Neural progenitor cell (in vitro differentiated cells): ENCODE data around the gene MATN1. TPM values are rescaled to one million over a fixed set of nuclear protein-coding genes. Genes with fewer than 3 reads are reported as not detected.

Source experiments
- DNase-seq: peaks from one replicate; pipeline ENCODE4 v3.0.0-alpha.2; 2016; ENCODE audit warnings: low spot score
- H2AFZ ChIP-seq: fragments of 200-600 bp; sonication (generic); replicated peaks from 2 replicates; pipeline ENCODE4 v1.6.1; 2016; ENCODE audit warnings: antibody characterized with exemption
- H3F3A ChIP-seq: fragments of 200-600 bp; sonication (generic); 2 replicates; pipeline ENCODE4 v1.6.1; 2016; ENCODE audit warnings: antibody characterized with exemption, low read depth
- H3K27ac ChIP-seq: fragments of 200-600 bp; sonication (generic); 2 replicates; pipeline ENCODE4 v1.5.1; 2016; ENCODE audit warnings: mild to moderate bottlenecking
- H3K27me3 ChIP-seq: fragments of 200-600 bp; sonication (generic); 2 replicates; pipeline ENCODE4 v1.6.1; 2016; ENCODE audit warnings: mild to moderate bottlenecking, moderate library complexity
- H3K36me3 ChIP-seq: fragments of 200-600 bp; sonication (generic); 2 replicates; pipeline ENCODE4 v1.5.1; 2016
- H3K4me1 ChIP-seq: fragments of 200-600 bp; sonication (generic); 2 replicates; pipeline ENCODE4 v1.6.1; 2016; ENCODE audit warnings: mixed run types
- H3K4me2 ChIP-seq: fragments of 200-600 bp; sonication (generic); 2 replicates; pipeline ENCODE4 v1.6.1; 2016
- H3K4me3 ChIP-seq: fragments of 200-600 bp; sonication (generic); 2 replicates; pipeline ENCODE4 v1.5.1; 2016
- H3K79me2 ChIP-seq: fragments of 200-600 bp; sonication (generic); 2 replicates; pipeline ENCODE4 v1.6.1; 2016; ENCODE audit warnings: low read depth
- H3K9ac ChIP-seq: fragments of 200-600 bp; sonication (generic); 2 replicates; pipeline ENCODE4 v1.6.1; 2016
- H3K9me3 ChIP-seq: fragments of 200-600 bp; sonication (generic); 2 replicates; pipeline ENCODE4 v1.5.1; 2016; ENCODE audit warnings: low read depth
- H4K20me1 ChIP-seq: fragments of 200-600 bp; sonication (generic); 2 replicates; pipeline ENCODE4 v1.6.1; 2016; ENCODE audit warnings: low read depth
- H3K27ac Mint-ChIP-seq: 3 replicates; pipeline ENCODE4 v1.8.0; 2021; ENCODE audit warnings: mixed read lengths
- H3K27me3 Mint-ChIP-seq: 2 replicates; pipeline ENCODE4 v1.8.0; 2022; ENCODE audit warnings: low read depth, mild to moderate bottlenecking, inconsistent platforms, moderate library complexity, mixed read lengths; ENCODE audit not compliant: insufficient read depth
- H3K36me3 Mint-ChIP-seq: 3 replicates; pipeline ENCODE4 v1.8.0; 2021; ENCODE audit warnings: mixed read lengths
- H3K4me1 Mint-ChIP-seq: 3 replicates; pipeline ENCODE4 v1.8.0; 2021; ENCODE audit warnings: mixed read lengths
- H3K4me3 Mint-ChIP-seq: 3 replicates; pipeline ENCODE4 v1.8.0; 2021; ENCODE audit warnings: mild to moderate bottlenecking, moderate library complexity, mixed read lengths
- H3K9me3 Mint-ChIP-seq: 3 replicates; pipeline ENCODE4 v1.8.0; 2020; ENCODE audit warnings: mixed read lengths
- EZH2 ChIP-seq: fragments of 200-600 bp; sonication (generic); IDR thresholded peaks from 2 replicates; pipeline ENCODE4 v1.6.1; 2017; ENCODE audit warnings: antibody characterized with exemption, mild to moderate bottlenecking, moderate library complexity
- EZH2phosphoT487 ChIP-seq: fragments of 200-600 bp; sonication (generic); IDR thresholded peaks from 2 replicates; pipeline ENCODE4 v1.6.1; 2017; ENCODE audit warnings: antibody characterized with exemption
- total RNA-seq: library from RNA; depleted of rRNA; stranded (reverse); fragments of >200 nt; gene quantifications from 2 replicates; pipeline ENCODE4 v1.2.3, GENCODE V29; 2015; ENCODE audit warnings: low replicate concordance
- TF ChIP-seq, protein P1 (sequence below): fragments of 200-600 bp; sonication (generic); IDR thresholded peaks from 2 replicates; pipeline ENCODE4 v1.5.1; 2017; ENCODE audit warnings: antibody characterized with exemption, mild to moderate bottlenecking

MATN1 gene
- total RNA-seq, 1 donor from 2014 or later: not detected

DNA sequence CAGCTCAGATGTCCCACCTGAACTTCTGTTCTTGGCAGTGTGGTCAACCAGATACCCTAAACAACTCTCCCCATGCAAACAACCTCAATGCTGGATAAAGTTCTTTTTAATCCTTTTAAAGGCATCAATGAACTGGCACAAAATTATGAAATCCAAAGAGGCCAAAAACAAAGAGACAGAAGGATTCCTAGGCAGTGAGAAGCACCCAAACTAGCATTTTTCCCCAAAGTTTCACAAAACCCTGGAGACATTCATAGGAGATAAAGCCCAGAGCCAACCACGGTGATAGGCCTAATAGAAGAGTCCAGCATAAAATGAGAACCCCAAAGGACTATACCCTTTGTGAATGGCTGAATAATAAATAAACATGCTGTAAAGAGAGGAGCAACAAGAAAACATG is 50.7 kb downstream of the MATN1 start:
- Histone ChIP-seq H3K36me3 (no peaks in the 10 kb centered on the region), H4K20me1 (no peaks in the 10 kb centered on the region), H3K27me3 (no peaks in the 10 kb centered on the region), H2AFZ (no peak overlapping the region), H3K4me3 (no peak overlapping the region), H3K79me2 (no peaks in the 10 kb centered on the region), H3K4me1 (peaks cover 9% of the 10 kb centered on the region), H3K4me2 (no peak overlapping the region), H3K27ac (no peak overlapping the region), H3F3A (no peaks in the 10 kb centered on the region), H3K9ac (no peak overlapping the region), H3K9me3 (no peaks in the 10 kb centered on the region)
- no peak overlapping the region for H3K27ac Mint-ChIP-seq
- no peak for DNase-seq
- TF ChIP-seq, protein P1, sequence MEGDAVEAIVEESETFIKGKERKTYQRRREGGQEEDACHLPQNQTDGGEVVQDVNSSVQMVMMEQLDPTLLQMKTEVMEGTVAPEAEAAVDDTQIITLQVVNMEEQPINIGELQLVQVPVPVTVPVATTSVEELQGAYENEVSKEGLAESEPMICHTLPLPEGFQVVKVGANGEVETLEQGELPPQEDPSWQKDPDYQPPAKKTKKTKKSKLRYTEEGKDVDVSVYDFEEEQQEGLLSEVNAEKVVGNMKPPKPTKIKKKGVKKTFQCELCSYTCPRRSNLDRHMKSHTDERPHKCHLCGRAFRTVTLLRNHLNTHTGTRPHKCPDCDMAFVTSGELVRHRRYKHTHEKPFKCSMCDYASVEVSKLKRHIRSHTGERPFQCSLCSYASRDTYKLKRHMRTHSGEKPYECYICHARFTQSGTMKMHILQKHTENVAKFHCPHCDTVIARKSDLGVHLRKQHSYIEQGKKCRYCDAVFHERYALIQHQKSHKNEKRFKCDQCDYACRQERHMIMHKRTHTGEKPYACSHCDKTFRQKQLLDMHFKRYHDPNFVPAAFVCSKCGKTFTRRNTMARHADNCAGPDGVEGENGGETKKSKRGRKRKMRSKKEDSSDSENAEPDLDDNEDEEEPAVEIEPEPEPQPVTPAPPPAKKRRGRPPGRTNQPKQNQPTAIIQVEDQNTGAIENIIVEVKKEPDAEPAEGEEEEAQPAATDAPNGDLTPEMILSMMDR: no peak
- TF ChIP-seq EZH2phosphoT487: no peak
- no peak for TF ChIP-seq EZH2
- peaks cover 12% of the 10 kb centered on the region for H3K4me1 Mint-ChIP-seq
- peaks cover 9% of the 10 kb centered on the region for H3K9me3 Mint-ChIP-seq
- H3K4me3 Mint-ChIP-seq: no peak overlapping the region
- no peaks in the 10 kb centered on the region for H3K36me3 Mint-ChIP-seq
- H3K27me3 Mint-ChIP-seq: peaks cover 6% of the 10 kb centered on the region

DNA sequence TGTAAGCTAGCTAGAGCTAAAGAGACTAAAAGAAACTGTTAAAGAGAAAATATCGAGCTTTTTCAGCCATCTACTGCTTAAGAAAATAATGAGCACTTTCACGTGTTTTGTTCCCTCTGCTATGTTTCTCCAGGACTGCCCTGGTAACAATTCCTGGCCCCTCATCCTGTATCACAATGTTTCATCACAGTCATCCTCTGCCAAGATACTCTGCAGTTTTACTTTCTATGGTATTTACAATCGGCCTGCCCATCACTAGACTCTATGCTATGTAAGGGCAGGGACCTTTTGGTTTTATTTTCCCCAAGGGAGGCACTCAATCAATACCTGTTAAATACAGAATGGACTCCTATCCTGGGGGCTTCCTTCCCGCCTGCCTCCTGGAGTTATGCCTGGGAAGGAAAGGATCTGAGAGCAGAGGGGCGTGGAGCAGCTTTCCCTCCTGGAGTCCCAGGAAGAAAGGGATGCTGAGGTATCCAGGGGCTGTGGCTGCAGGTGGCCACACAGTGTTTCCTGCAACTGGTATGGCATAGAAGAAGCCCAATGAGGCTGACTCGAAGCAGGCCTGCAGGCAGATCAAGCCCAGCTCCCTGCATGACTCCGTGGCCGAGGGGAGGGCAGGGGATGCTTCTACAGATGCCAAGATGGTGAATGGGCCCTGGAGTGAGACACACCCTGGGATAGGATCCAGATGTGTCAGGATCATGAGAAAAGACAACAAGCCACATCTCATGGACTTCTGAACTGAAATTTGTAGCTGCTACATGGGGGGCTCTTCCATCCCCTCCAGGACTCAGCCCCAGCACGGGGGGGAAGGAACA is 52.9 kb downstream of the MATN1 start:
- Histone ChIP-seq H3F3A (no peaks in the 10 kb centered on the region), H3K9ac (no peak overlapping the region), H3K4me3 (no peak overlapping the region), H3K79me2 (no peaks in the 10 kb centered on the region), H3K4me1 (peaks cover 9% of the 10 kb centered on the region), H3K36me3 (no peaks in the 10 kb centered on the region), H2AFZ (no peak overlapping the region), H3K27me3 (no peaks in the 10 kb centered on the region), H3K4me2 (no peak overlapping the region), H4K20me1 (no peaks in the 10 kb centered on the region), H3K27ac (no peak overlapping the region), H3K9me3 (no peaks in the 10 kb centered on the region)
- Mint-ChIP-seq H3K4me1 (peaks cover 27% of the 10 kb centered on the region), H3K36me3 (no peaks in the 10 kb centered on the region), H3K4me3 (no peak overlapping the region), H3K27ac (no peak overlapping the region), H3K9me3 (peaks cover 6% of the 10 kb centered on the region), H3K27me3 (peaks cover 6% of the 10 kb centered on the region)
- TF ChIP-seq, protein P1: no peak
- DNase-seq: no peak

DNA sequence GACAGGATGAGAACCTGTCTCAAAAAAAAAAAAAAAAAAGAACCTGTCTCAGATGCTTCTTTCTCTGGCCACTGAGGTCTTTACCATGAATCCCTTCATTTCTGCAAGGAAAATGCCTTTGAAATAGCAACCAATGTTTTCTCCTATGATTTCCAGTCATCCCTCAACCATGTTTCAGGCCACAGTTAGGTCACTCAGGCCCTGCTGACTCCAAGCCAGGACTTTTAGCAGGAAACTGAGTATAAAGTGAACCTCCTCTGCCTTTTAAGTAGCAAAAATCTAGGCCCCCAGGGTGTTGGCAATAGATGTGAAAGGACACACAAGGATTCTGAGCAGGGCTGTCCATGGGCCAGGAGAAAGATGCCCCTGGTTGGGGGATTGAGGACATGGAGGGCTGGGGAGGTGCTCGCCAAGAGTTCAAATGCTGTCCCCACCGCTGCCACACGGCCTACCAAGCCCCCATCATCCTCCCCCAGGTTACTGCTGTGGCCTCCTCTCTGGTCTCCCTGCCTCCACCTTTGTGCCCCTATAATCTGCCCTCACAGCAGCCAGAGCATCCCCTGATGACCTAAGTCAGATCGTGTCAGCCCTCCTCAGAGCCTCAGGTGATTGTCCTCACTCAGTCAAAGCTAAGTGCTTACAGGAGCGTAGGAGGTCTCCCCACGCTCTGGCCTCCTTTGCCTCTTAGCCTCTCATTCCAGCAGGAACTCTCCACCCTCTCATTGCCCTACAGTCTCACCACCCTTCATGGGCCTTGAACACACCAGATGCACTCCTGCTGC is 54.6 kb downstream of the MATN1 start:
- TF ChIP-seq, protein P1: no peak
- TF ChIP-seq EZH2phosphoT487 (no peak), EZH2 (no peak)
- H3K27ac Mint-ChIP-seq: peak overlapping the region; percentile 51
- Histone ChIP-seq H3K79me2 (no peaks in the 10 kb centered on the region), H4K20me1 (no peaks in the 10 kb centered on the region), H3K27ac (no peak overlapping the region), H2AFZ (no peak overlapping the region), H3K4me1 (peaks cover 12% of the 10 kb centered on the region), H3F3A (no peaks in the 10 kb centered on the region), H3K4me2 (no peak overlapping the region), H3K4me3 (no peak overlapping the region), H3K27me3 (no peaks in the 10 kb centered on the region), H3K36me3 (no peaks in the 10 kb centered on the region), H3K9me3 (no peaks in the 10 kb centered on the region), H3K9ac (no peak overlapping the region)
- peaks cover 2% of the 10 kb centered on the region for H3K9me3 Mint-ChIP-seq
- H3K4me1 Mint-ChIP-seq: peaks cover 36% of the 10 kb centered on the region
- no peaks in the 10 kb centered on the region for H3K36me3 Mint-ChIP-seq
- peaks cover 9% of the 10 kb centered on the region for H3K27me3 Mint-ChIP-seq
- DNase-seq: no peak
- no peak overlapping the region for H3K4me3 Mint-ChIP-seq
